Uterus (tissue), 2 donors: ENCODE data around the gene XKR7.

Experiments
- POLR2A ChIP-seq, 2 donors: fragments of 450-650 bp; IDR thresholded peaks; one replicate each; pipeline ENCODE4 v1.6.1; 2016; ENCODE audit warnings: antibody characterized with exemption in 2 of 2, mild to moderate bottlenecking in 1 of 2, moderate library complexity in 1 of 2
- TF ChIP-seq, protein P1 (sequence below), 4 experiments: fragments of 200-600 bp in 2 of 4; fragments of 450-650 bp in 2 of 4; sonication (generic) in 2 of 4; IDR thresholded peaks; one replicate each; pipeline ENCODE4 v1.5.1; 2016 to 2019; ENCODE audit warnings: antibody characterized with exemption in 4 of 4, mild to moderate bottlenecking in 2 of 4, moderate library complexity in 1 of 4

- TF ChIP-seq, protein P1, sequence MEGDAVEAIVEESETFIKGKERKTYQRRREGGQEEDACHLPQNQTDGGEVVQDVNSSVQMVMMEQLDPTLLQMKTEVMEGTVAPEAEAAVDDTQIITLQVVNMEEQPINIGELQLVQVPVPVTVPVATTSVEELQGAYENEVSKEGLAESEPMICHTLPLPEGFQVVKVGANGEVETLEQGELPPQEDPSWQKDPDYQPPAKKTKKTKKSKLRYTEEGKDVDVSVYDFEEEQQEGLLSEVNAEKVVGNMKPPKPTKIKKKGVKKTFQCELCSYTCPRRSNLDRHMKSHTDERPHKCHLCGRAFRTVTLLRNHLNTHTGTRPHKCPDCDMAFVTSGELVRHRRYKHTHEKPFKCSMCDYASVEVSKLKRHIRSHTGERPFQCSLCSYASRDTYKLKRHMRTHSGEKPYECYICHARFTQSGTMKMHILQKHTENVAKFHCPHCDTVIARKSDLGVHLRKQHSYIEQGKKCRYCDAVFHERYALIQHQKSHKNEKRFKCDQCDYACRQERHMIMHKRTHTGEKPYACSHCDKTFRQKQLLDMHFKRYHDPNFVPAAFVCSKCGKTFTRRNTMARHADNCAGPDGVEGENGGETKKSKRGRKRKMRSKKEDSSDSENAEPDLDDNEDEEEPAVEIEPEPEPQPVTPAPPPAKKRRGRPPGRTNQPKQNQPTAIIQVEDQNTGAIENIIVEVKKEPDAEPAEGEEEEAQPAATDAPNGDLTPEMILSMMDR (IDR thresholded peaks at IDR 0.05): no peak
- TF ChIP-seq POLR2A (IDR thresholded peaks at IDR 0.05): no peak
These were observed 44.3 kb upstream of the XKR7 start for GRCh38 chr20:31923388-31924331.
